ENCODE data around the gene FAM98C. TPM values are rescaled to one million over a fixed set of nuclear protein-coding genes. Genes with fewer than 3 reads are reported as not detected.

The FAM98C gene
- total and polyA plus RNA-seq, 2 donors (not counting 1 experiment from before 2014, with no cell fraction given) = 44.1 to 73.5 TPM

DNA sequence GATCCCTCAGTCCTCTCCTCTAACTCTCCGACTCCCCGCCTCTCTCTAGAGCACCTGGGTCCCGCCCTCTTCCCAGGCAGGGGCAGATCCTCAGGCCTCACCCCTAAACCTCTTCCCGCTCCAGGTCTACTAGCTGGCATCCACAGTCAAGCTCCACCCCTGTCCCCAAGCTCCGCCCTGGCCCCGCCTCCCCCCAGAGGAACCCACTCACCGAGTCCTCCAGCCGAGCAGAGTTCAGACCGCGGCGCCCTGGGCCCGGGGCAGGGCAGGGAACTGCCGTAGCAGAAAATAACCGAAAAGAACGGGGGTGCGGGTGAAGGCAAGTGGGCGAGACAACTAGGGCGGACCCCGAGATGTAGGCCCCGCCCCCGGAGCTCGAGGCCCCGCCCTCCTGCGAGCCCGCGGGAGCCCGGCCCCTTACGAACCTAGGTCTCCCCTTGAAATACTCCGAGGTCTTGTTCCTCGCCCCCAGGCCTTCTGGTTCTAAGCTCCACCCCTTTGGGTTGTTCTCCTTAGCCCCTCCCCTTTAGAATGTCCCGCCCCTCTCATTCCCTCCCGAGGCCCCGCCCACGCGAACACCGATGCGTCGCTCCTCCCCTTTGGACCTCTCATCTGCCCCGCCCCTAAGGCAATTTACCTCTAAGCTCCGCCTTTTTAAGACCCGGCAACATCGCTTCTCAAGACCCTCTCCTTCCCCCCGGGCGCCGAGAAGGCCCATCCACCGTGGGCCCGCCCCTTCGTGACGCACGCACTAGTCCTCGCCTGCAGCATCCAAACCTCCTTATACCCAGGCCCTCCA, 15.1 kb upstream of the FAM98C start, which contains the start of gene GGN:
GGN (minus strand) TSS at position 485 of the 799 bp plus-strand sequence. CDS start 773 bp downstream, outside the sequence.
- ChIA-PET CTCF (interaction anchor here (0.7 to 2.3 kb wide), 4 partner anchors 9 to 52 kb away, joined by 3 to 20 read pairs (median 4); partner anchors contain the start of genes CATSPERG and FAM98C), POLR2A (interaction anchor here (0.8 to 2.5 kb wide), 5 partner anchors 11 to 26 kb away, joined by 3 to 11 read pairs (median 5); partner anchors contain the start of genes FAM98C and PSMD8)
- peaks cover 53% of the 10 kb centered on the region for H4K20me1 ChIP-seq (ENCODE audit: control insufficient read depth, insufficient read depth, low read length, poor library complexity, severe bottlenecking)
- H3K27ac ChIP-seq (ENCODE audit: low read length in 2 of 2) = no peak within 1 kb of the TSS
- TF ChIP-seq EZH2 (IDR thresholded peaks at IDR 0.05; ENCODE audit: borderline replicate concordance, insufficient read depth, low read depth, low read length, poor library complexity, severe bottlenecking) = no peak
- TF ChIP-seq, protein P1, sequence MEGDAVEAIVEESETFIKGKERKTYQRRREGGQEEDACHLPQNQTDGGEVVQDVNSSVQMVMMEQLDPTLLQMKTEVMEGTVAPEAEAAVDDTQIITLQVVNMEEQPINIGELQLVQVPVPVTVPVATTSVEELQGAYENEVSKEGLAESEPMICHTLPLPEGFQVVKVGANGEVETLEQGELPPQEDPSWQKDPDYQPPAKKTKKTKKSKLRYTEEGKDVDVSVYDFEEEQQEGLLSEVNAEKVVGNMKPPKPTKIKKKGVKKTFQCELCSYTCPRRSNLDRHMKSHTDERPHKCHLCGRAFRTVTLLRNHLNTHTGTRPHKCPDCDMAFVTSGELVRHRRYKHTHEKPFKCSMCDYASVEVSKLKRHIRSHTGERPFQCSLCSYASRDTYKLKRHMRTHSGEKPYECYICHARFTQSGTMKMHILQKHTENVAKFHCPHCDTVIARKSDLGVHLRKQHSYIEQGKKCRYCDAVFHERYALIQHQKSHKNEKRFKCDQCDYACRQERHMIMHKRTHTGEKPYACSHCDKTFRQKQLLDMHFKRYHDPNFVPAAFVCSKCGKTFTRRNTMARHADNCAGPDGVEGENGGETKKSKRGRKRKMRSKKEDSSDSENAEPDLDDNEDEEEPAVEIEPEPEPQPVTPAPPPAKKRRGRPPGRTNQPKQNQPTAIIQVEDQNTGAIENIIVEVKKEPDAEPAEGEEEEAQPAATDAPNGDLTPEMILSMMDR (IDR thresholded peaks at IDR 0.05) = no peak
- no peaks in the 10 kb centered on the region for H3K9me3 Mint-ChIP-seq (ENCODE audit: insufficient read depth)
- H3K4me1 ChIP-seq (ENCODE audit: control insufficient read depth in 2 of 2, insufficient read depth in 2 of 2, low read length in 2 of 2) = peaks cover 36% of the 10 kb centered on the region in 2 donors
- under 1% methylated on average over 47 of the region's 51 CpGs for WGBS (ENCODE audit: insufficient coverage)
- peak within 1 kb of the TSS; percentile 11 to 77 (median 41) for H3K4me3 ChIP-seq (ENCODE audit: control extremely low read depth in 1 of 5, extremely low read depth in 1 of 5, insufficient read depth in 1 of 5, low read depth in 2 of 5, low read length in 4 of 5)
- H2AFZ ChIP-seq (ENCODE audit: insufficient read depth, low read depth, low read length, poor library complexity, severe bottlenecking) = peak within 1 kb of the TSS; percentile 53
- H3K27me3 Mint-ChIP-seq = peaks cover 27% of the 10 kb centered on the region
- peak within 1 kb of the TSS; percentile 75 for H3K27ac Mint-ChIP-seq
- H3K36me3 ChIP-seq (replicated peaks in 1 of 2; ENCODE audit: control extremely low read depth in 1 of 2, control insufficient read depth in 1 of 2, extremely low read depth in 1 of 2, insufficient read depth in 2 of 2, low read length in 1 of 2) = peaks cover 0 to 22% of the 10 kb centered on the region in 2 experiments
- H3K4me2 ChIP-seq (replicated peaks; ENCODE audit: low read depth, low read length, poor library complexity, severe bottlenecking) = peak within 1 kb of the TSS; percentile 97
- DNase-seq (peak; percentile 84), ATAC-seq (ENCODE audit: low read depth) (peak; percentile 65)
- H3K9ac ChIP-seq (ENCODE audit: low read length) = peak within 1 kb of the TSS; percentile 69
- no peaks in the 10 kb centered on the region for H3K79me2 ChIP-seq (ENCODE audit: control insufficient read depth, insufficient read depth, low read length)
- peak within 1 kb of the TSS; percentile 97 for H3K4me3 Mint-ChIP-seq
- intact Hi-C loops (cut with micrococcal nuclease) = loop anchor here (1.0 to 5.0 kb wide), 4 partner anchors 13 to 230 kb away; partner anchors contain the start of genes EIF3K, FAM98C, MAP4K1 and PSMD8
- peaks cover 0 to 49% (median 21%) of the 10 kb centered on the region in 4 experiments for H3K27me3 ChIP-seq (replicated peaks in 1 of 4; ENCODE audit: control extremely low read depth in 1 of 4, control insufficient read depth in 3 of 4, insufficient read depth in 4 of 4, low read length in 3 of 4)
- peaks cover 0 to 30% (median 0%) of the 10 kb centered on the region in 3 donors for H3K9me3 ChIP-seq (ENCODE audit: control extremely low read depth in 1 of 3, control insufficient read depth in 2 of 3, insufficient read depth in 1 of 3, low read length in 2 of 3)
- peaks cover 31% of the 10 kb centered on the region for H3K4me1 Mint-ChIP-seq

All from B cell (primary cell).